ENCODE data around the gene CARNS1. TPM values are rescaled to one million over a fixed set of nuclear protein-coding genes. Genes with fewer than 3 reads are reported as not detected.
"Not testable (repeated sequence)": the region's sequence is repeated elsewhere in the genome, so short reads cannot be mapped to it uniquely, and the experiment has no call there.

Gene CARNS1
- total RNA-seq, 1 donor from 2014 or later: 1.7 TPM

- TF ChIP-seq POLR2A (IDR thresholded peaks at IDR 0.05): no peak
- no peak for TF ChIP-seq POLR2AphosphoS5 (IDR thresholded peaks at IDR 0.05; ENCODE audit: insufficient read depth in 1 of 2, low read depth in 1 of 2)
- TF ChIP-seq CTCF (IDR thresholded peaks at IDR 0.05): no peak
- H3K36me3 ChIP-seq: no peaks in the 10 kb centered on the region
- DNase-seq (ENCODE audit: extremely low spot score in 2 of 2): no peak
- peak overlapping the region; percentile 87 for H3K27ac ChIP-seq
- no peak overlapping the region for H3K4me3 ChIP-seq
- peaks cover 45% of the 10 kb centered on the region for H3K4me1 ChIP-seq
- intact Hi-C loops (cut with DNase I): loop anchor here (10.0 kb wide), 1 partner anchor 58 kb away; the partner anchor contains the start of genes PPP1CA and TBC1D10C
- H3K9me3 ChIP-seq: no peaks in the 10 kb centered on the region
- no peaks in the 10 kb centered on the region for H3K27me3 ChIP-seq
These were observed 47.7 kb downstream of the CARNS1 start for GRCh38 chr11:67463186-67463585.

GRCh38 chr11:67463680-67464410 is 48.4 kb downstream of the CARNS1 start:
- intact Hi-C loops (cut with DNase I): loop anchor here (10.0 kb wide), 1 partner anchor 59 kb away; the partner anchor contains the start of genes PPP1CA and TBC1D10C
- no peak for DNase-seq (ENCODE audit: extremely low spot score in 2 of 2)
- Histone ChIP-seq H3K4me3 (peak overlapping the region; percentile 48 to 49), H3K36me3 (no peaks in the 10 kb centered on the region), H3K4me1 (peaks cover 49% of the 10 kb centered on the region), H3K27me3 (no peaks in the 10 kb centered on the region), H3K9me3 (no peaks in the 10 kb centered on the region), H3K27ac (peak overlapping the region; percentile 87)
- no peak for TF ChIP-seq CTCF (IDR thresholded peaks at IDR 0.05)
- peak; percentile 58 to 64 for TF ChIP-seq POLR2AphosphoS5 (IDR thresholded peaks at IDR 0.05; ENCODE audit: insufficient read depth in 1 of 2, low read depth in 1 of 2)

- intact Hi-C loops (cut with DNase I): loop anchor here (5.0 to 10.0 kb wide), 2 partner anchors 42 to 60 kb away; partner anchors contain the start of genes PPP1CA and TBC1D10C
- Histone ChIP-seq H3K27me3 (no peaks in the 10 kb centered on the region), H3K27ac (peak overlapping the region; percentile 87), H3K4me3 (peak overlapping the region; percentile 48 to 49), H3K9me3 (no peaks in the 10 kb centered on the region), H3K36me3 (no peaks in the 10 kb centered on the region), H3K4me1 (peaks cover 52% of the 10 kb centered on the region)
- TF ChIP-seq POLR2AphosphoS5 (IDR thresholded peaks at IDR 0.05; ENCODE audit: insufficient read depth in 1 of 2, low read depth in 1 of 2): peak in 1 of 2 donors; percentile 62
- TF ChIP-seq CTCF (IDR thresholded peaks at IDR 0.05): no peak
- DNase-seq (ENCODE audit: extremely low spot score in 2 of 2): no peak
These were observed 49.1 kb downstream of the CARNS1 start for GRCh38 chr11:67464411-67465188.

GRCh38 chr11:67465189-67465510 is 49.7 kb downstream of the CARNS1 start:
- no peaks in the 10 kb centered on the region for H3K36me3 ChIP-seq

GRCh38 chr11:67465530-67465929 is 50.1 kb downstream of the CARNS1 start:
- H3K4me3 ChIP-seq; H3K9me3 ChIP-seq; DNase-seq (ENCODE audit: extremely low spot score in 2 of 2); H3K36me3 ChIP-seq; H3K27me3 ChIP-seq: not testable (repeated sequence)
- peak overlapping the region; percentile 87 for H3K27ac ChIP-seq
- H3K4me1 ChIP-seq: peaks cover 55% of the 10 kb centered on the region
- intact Hi-C loops (cut with DNase I): loop anchor here (5.0 to 10.0 kb wide), 2 partner anchors 43 to 61 kb away; partner anchors contain the start of genes PPP1CA and TBC1D10C

More at GRCh38 chr11:67465189-67465510, 49.7 kb downstream of the CARNS1 start:
- H3K4me1 ChIP-seq: peaks cover 55% of the 10 kb centered on the region
- intact Hi-C loops (cut with DNase I): loop anchor here (5.0 to 10.0 kb wide), 2 partner anchors 43 to 60 kb away; partner anchors contain the start of genes PPP1CA and TBC1D10C
- H3K27ac ChIP-seq: peak overlapping the region; percentile 87
- TF ChIP-seq POLR2AphosphoS5 (IDR thresholded peaks at IDR 0.05; ENCODE audit: insufficient read depth in 1 of 2, low read depth in 1 of 2) (no peak), CTCF (IDR thresholded peaks at IDR 0.05) (no peak), POLR2A (IDR thresholded peaks at IDR 0.05) (no peak)
- peak overlapping the region; percentile 48 to 49 for H3K4me3 ChIP-seq
- no peak for DNase-seq (ENCODE audit: extremely low spot score in 2 of 2)
- H3K27me3 ChIP-seq: no peaks in the 10 kb centered on the region
- H3K9me3 ChIP-seq: no peaks in the 10 kb centered on the region
